Erythroblast (primary cell): ENCODE measurements around the gene WBP2.

Source experiments
- GATA1 ChIP-seq: IDR thresholded peaks from 2 replicates; pipeline ENCODE4 v1.6.1; 2011; ENCODE audit warnings: low read depth, mild to moderate bottlenecking, control low read depth, low read length, moderate library complexity
- POLR2A ChIP-seq: IDR thresholded peaks from 2 replicates; pipeline ENCODE4 v1.6.1; 2011; ENCODE audit warnings: mild to moderate bottlenecking, low read length

GRCh38 chr17:75831032-75831571, 24.0 kb downstream of the WBP2 start:
- no peak for TF ChIP-seq POLR2A
- no peak for TF ChIP-seq GATA1
